NCI-H748 (cell line): ENCODE data around the gene SELL.
"Not testable (repeated sequence)": the region's sequence is repeated elsewhere in the genome, so short reads cannot be mapped to it uniquely, and the experiment has no call there.

Experiments
- DNase-seq: peaks from one replicate; lab custom pipeline; 2025; ENCODE audit not compliant: unreplicated experiment; lab: John Stamatoyannopoulos, UW

SELL gene

DNA sequence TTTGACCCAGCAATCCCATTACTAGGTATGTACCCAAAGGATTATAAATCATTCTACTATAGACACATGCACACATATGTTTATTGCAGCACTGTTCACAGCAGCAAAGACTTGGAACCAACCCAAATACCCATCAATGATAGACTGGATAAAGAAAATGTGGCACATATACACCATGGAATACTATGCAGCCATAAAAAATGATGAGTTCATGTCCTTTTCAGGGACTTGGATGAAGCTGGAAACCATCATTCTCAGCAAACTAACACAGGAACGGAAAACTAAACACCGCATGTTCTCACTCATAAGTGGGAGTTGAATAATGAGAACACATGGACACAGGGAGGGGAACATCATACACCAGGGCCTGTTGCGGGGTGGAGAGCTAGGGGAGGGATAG lies 41.2 kb downstream of the SELL start:
- not testable (repeated sequence) for DNase-seq

- not testable (repeated sequence) for DNase-seq
These were observed 43.5 kb downstream of the SELL start for GRCh38 chr1:169667699-169668596.

DNA sequence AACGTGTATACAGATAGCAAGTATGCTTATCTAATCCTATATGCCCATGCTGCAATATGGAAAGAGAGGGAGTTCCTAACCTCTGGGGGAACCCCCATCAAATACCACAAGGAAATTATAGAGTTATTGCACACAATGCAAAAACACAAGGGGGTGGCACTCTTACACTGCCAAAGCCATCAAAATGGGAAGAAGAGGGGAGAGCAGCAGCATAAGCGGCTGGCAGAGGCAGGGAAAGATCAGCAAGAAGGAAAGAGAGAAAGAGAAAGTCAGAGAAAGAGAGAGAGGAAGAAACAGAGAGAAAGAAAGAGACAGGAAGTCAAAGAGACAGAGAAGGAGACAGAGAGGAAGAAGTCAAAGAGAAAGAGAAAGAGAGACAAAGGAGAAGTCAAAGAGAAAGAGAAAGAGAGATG lies 44.2 kb downstream of the SELL start:
- DNase-seq: not testable (repeated sequence)

DNA sequence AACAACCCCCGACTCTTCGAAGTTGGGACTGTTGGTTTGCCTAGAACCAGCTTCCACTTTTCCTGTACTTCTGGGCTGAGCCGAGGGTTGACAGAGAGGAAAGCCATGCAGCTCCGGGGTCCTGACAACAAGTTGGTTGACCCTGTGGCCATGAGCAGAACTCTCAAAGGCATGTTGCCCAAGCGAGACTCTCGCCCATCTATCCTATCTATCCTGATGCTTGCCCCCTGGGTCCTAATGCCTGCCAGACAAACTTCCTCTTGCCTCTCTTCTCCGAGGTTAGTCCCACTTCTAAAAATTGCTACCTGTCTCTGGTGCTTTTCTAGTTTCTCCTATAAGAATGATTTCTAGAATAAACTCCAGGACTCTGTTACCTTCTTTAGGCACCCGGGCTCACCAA lies 48.7 kb downstream of the SELL start:
- not testable (repeated sequence) for DNase-seq

GRCh38 chr1:169661066-169661465 lies 50.4 kb downstream of the SELL start:
- not testable (repeated sequence) for DNase-seq

GRCh38 chr1:169658777-169659176 lies 52.6 kb downstream of the SELL start:
- not testable (repeated sequence) for DNase-seq

DNA sequence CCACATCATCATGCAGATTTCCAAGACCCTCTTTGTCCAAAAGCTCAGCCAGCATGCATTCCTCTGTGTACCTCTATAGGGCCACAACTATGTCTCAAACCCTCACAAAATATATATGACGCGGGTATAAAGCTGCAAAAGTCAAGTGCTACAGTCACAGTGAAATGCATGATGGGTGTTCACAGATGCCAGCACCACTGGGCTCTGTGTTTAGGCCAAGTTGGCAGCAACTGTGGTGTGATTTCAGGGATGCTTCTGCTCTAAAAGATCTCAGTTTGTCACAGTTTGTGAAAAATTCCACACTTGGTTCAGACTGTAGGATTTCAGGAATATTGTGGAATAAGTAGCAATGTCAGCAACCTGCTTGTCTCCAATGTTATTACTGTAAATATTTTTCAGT lies 57.5 kb downstream of the SELL start:
- DNase-seq: no peak

DNA sequence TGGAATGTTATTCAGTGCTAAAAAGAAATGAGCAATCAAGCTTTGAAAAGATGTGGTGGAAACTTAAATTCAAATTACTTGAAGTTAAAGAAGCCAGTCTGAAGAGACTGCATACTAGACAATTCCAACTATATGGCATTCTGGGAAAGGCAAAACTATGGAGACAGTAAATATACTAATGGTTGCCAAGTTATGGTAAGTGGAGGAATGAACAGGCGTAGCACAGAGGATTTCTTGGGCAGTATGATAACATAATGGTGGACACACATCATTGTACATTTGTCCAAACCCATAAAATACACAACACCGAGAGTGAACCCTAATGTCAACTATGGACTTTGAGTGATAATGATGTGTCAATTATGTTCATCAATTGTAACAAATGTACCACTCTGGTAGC lies 60.4 kb downstream of the SELL start:
- DNase-seq: no peak

DNA sequence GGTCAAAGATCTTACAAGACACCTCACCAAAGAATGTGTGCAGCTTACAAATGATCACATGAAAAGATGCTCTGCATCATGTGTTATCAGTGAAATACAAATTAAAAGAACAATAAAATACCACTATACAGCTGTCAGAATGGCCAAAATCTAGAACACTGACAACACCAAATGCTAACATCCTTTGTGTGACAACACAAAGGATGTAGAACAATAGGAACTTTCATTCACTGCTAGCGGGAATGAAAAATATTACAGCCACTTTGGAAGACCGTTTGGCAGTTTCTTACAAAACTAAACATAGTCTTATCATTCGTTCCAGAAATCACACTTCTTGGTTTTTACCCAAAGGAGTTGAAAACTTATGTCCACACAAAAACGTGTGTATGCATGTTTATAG lies 60.9 kb downstream of the SELL start:
- DNase-seq: no peak

GRCh38 chr1:169648709-169649108 lies 62.7 kb downstream of the SELL start:
- DNase-seq: no peak

DNA sequence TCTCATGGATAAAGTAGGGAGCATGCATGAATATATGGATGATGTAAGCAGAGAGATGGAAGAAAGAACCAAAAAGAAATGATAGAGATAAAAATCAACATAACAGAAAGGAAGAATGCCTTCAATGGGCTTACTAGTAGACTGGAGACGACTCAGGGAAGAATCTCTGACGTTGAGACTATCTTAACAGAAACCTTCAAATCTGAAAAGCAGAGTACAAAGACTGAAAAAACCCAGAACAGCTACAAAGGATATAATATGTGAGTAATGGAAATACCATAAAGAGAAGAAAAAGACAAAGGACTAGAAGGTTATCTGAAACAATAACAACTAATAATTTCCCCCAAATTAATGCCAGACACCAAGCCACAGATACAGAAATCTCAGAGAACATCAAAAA lies 63.2 kb downstream of the SELL start:
- DNase-seq: no peak

DNA sequence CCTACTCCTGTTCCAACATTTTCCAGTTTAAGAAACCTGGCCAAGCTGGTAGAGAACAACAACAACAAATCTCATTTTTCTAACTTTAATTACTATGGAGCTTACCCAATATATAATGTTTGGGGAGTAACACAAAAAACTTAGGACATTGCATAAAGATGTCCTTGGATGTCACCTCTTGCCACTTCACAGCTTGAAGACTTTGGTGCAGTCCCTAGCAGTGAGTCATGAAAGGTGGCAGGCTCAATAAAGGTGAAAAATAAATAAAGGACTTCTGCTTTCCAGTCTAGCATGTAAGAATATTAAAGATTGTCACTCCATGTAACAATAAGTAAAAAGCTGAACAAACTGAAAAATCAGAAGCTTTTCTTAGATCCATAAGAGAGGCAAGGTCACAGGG lies 63.9 kb downstream of the SELL start:
- DNase-seq: no peak

- DNase-seq: no peak
These were observed 67.1 kb downstream of the SELL start for GRCh38 chr1:169644297-169644696.
